ENCODE measurements around the gene PLEKHA5. TPM values are rescaled to one million over a fixed set of nuclear protein-coding genes. Genes with fewer than 3 reads are reported as not detected.

PLEKHA5 gene
- total RNA-seq, 1 experiment from 2014 or later: 14.0 TPM

DNA sequence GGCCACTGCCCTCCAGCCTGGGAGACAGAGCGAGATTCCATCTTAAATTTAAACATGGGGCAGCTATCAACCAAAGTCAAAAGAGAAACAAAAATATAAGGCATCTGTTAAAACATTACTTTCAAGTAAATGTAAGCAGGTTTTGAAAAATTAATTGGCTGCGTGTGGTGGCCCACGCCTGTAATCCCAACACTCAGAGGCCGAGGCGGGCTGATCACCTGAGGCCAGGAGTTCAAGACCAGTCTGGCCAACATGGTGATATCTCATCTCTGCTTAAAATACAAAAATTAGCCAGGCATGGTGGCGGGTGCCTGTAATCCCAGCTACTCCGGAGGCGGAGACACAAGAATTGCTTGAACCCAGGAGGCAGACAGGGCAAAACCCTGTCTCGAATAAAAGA is 82.7 kb downstream of the PLEKHA5 start:
- no TSS peak for BruUV-seq (replicated peaks)

DNA sequence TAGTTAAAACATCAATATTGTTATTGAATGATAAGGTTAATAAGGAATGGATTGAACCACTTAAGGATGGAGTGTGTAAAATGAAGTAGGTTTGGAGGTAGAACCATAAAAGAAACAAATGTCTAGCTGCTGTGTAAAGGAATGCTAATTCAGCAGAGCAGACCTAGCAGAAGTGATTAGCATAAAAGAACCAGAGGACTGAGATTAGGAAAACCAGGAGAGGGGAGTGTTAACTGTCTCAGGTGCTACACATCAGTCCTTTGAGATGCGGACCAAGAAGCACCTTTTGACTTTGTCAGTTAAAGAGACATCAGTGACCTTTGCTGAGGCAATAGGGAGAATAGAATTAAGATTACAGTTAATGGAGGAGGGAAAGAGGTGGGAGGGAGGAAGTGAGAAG is 84.5 kb downstream of the PLEKHA5 start:
- Histone ChIP-seq H3K9me3 (ENCODE audit: low read depth, low read length, poor library complexity, severe bottlenecking) (no peaks in the 10 kb centered on the region), H3K4me1 (ENCODE audit: insufficient read depth, low read length, poor library complexity, severe bottlenecking) (peaks cover 12% of the 10 kb centered on the region), H3K27me3 (replicated peaks; ENCODE audit: insufficient read depth, low read depth, low read length, poor library complexity) (no peaks in the 10 kb centered on the region), H3K4me3 (ENCODE audit: low read depth, low read length, poor library complexity, severe bottlenecking) (no peak overlapping the region), H3K27ac (ENCODE audit: low read depth, low read length, poor library complexity, severe bottlenecking) (no peak overlapping the region), H3K36me3 (ENCODE audit: insufficient read depth, low read length, poor library complexity, severe bottlenecking) (no peaks in the 10 kb centered on the region)
- ChIA-PET CTCF (no interaction called here), POLR2A (ENCODE audit: low non-redundant PET) (no interaction called here)
- DNase-seq (ENCODE audit: low spot score): no peak
- intact Hi-C loops (cut with micrococcal nuclease; ENCODE audit: unreplicated experiment): no loop called here
- no TSS peak for BruUV-seq (replicated peaks)
- TF ChIP-seq, protein P1, sequence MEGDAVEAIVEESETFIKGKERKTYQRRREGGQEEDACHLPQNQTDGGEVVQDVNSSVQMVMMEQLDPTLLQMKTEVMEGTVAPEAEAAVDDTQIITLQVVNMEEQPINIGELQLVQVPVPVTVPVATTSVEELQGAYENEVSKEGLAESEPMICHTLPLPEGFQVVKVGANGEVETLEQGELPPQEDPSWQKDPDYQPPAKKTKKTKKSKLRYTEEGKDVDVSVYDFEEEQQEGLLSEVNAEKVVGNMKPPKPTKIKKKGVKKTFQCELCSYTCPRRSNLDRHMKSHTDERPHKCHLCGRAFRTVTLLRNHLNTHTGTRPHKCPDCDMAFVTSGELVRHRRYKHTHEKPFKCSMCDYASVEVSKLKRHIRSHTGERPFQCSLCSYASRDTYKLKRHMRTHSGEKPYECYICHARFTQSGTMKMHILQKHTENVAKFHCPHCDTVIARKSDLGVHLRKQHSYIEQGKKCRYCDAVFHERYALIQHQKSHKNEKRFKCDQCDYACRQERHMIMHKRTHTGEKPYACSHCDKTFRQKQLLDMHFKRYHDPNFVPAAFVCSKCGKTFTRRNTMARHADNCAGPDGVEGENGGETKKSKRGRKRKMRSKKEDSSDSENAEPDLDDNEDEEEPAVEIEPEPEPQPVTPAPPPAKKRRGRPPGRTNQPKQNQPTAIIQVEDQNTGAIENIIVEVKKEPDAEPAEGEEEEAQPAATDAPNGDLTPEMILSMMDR (conservative IDR thresholded peaks at IDR 0.05; ENCODE audit: low read depth, low read length): no peak
- no peak for TF ChIP-seq EZH2 (IDR thresholded peaks at IDR 0.05; ENCODE audit: borderline replicate concordance, low read depth, low read length, poor library complexity, severe bottlenecking)

More for the DNA sequence above, 82.7 kb downstream of the PLEKHA5 start:
- Histone ChIP-seq H3K4me1 (ENCODE audit: insufficient read depth, low read length, poor library complexity, severe bottlenecking) (peaks cover 3% of the 10 kb centered on the region), H3K4me3 (ENCODE audit: low read depth, low read length, poor library complexity, severe bottlenecking) (no peak overlapping the region), H3K27me3 (replicated peaks; ENCODE audit: insufficient read depth, low read depth, low read length, poor library complexity) (no peaks in the 10 kb centered on the region), H3K36me3 (ENCODE audit: insufficient read depth, low read length, poor library complexity, severe bottlenecking) (no peaks in the 10 kb centered on the region), H3K9me3 (ENCODE audit: low read depth, low read length, poor library complexity, severe bottlenecking) (no peaks in the 10 kb centered on the region), H3K27ac (ENCODE audit: low read depth, low read length, poor library complexity, severe bottlenecking) (no peak overlapping the region)
- DNase-seq (ENCODE audit: low spot score): no peak
- intact Hi-C loops (cut with micrococcal nuclease; ENCODE audit: unreplicated experiment): no loop called here
- TF ChIP-seq, protein P1 (conservative IDR thresholded peaks at IDR 0.05; ENCODE audit: low read depth, low read length): no peak
- TF ChIP-seq EZH2 (IDR thresholded peaks at IDR 0.05; ENCODE audit: borderline replicate concordance, low read depth, low read length, poor library complexity, severe bottlenecking): no peak
- ChIA-PET POLR2A (ENCODE audit: low non-redundant PET) (no interaction called here), CTCF (no interaction called here)

DNA sequence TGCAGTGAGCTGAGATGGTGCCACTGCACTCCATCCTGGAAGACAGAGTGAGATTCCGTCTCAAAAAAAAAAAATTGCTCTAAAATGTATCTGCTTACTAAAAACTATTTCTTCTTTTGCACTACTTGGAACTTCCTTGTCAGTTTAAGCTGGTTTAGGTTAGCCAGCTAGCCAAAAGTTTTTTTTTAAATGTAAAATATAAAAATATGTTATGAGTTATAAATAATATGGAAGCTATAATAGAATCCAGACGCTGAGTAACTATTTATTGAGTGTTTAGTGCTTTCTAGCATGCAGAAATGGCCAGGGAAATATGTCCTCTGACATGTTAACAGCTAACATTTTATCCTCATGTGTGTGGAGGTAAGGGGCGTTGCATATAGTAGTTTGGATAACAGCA is 85.6 kb downstream of the PLEKHA5 start:
- no peak for TF ChIP-seq EZH2 (IDR thresholded peaks at IDR 0.05; ENCODE audit: borderline replicate concordance, low read depth, low read length, poor library complexity, severe bottlenecking)
- TF ChIP-seq, protein P1 (conservative IDR thresholded peaks at IDR 0.05; ENCODE audit: low read depth, low read length): no peak
- Histone ChIP-seq H3K27ac (ENCODE audit: low read depth, low read length, poor library complexity, severe bottlenecking) (no peak overlapping the region), H3K27me3 (replicated peaks; ENCODE audit: insufficient read depth, low read depth, low read length, poor library complexity) (no peaks in the 10 kb centered on the region), H3K4me3 (ENCODE audit: low read depth, low read length, poor library complexity, severe bottlenecking) (no peak overlapping the region), H3K4me1 (ENCODE audit: insufficient read depth, low read length, poor library complexity, severe bottlenecking) (peaks cover 12% of the 10 kb centered on the region), H3K36me3 (ENCODE audit: insufficient read depth, low read length, poor library complexity, severe bottlenecking) (no peaks in the 10 kb centered on the region), H3K9me3 (ENCODE audit: low read depth, low read length, poor library complexity, severe bottlenecking) (no peaks in the 10 kb centered on the region)
- intact Hi-C loops (cut with micrococcal nuclease; ENCODE audit: unreplicated experiment): no loop called here
- CTCF ChIA-PET: no interaction called here
- BruUV-seq (replicated peaks): no TSS peak
- POLR2A ChIA-PET (ENCODE audit: low non-redundant PET): no interaction called here
- DNase-seq (ENCODE audit: low spot score): no peak

Measured in A673 (cell line).